ENCODE results near the gene USP25.

The USP25 gene

GRCh38 chr21:15815285-15815684 is 85.5 kb downstream of the USP25 start:
- DNase-seq (ENCODE audit: low read depth): no peak

- DNase-seq (ENCODE audit: low read depth): no peak
Measured at GRCh38 chr21:15820327-15820726, 90.5 kb downstream of the USP25 start.

DNA sequence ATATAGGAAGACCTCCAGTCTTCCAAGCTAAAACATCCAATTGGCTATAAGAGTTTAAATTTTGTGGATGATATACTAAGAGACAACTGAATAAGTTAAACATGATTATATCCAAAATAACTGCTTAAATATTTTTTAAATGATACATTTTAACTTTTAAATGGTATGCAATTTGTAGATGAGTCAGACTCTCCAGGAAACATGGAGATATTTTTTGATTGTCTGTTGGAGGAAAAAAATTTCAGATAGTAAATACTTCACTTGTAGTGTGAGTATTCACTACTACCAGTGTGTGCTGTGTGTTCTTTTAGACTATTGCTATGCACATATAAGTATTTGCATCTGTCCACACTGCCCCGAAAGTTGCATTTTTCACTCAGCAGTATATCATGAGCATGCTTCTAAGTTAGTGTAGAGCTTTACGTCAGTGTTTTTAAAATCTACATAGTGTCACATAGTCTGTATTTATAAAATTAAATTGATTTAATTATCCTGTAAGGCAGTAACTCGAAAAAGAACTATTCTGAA is 91.1 kb downstream of the USP25 start:
- DNase-seq (ENCODE audit: low read depth): peak; percentile 23

- DNase-seq (ENCODE audit: low read depth): no peak
Measured at GRCh38 chr21:15823486-15824150, 93.8 kb downstream of the USP25 start.

GRCh38 chr21:15825700-15826099 is 95.9 kb downstream of the USP25 start:
- DNase-seq (ENCODE audit: low read depth): no peak

- DNase-seq (ENCODE audit: low read depth): peak; percentile 58
Measured at GRCh38 chr21:15826147-15826780, 96.5 kb downstream of the USP25 start.

DNA sequence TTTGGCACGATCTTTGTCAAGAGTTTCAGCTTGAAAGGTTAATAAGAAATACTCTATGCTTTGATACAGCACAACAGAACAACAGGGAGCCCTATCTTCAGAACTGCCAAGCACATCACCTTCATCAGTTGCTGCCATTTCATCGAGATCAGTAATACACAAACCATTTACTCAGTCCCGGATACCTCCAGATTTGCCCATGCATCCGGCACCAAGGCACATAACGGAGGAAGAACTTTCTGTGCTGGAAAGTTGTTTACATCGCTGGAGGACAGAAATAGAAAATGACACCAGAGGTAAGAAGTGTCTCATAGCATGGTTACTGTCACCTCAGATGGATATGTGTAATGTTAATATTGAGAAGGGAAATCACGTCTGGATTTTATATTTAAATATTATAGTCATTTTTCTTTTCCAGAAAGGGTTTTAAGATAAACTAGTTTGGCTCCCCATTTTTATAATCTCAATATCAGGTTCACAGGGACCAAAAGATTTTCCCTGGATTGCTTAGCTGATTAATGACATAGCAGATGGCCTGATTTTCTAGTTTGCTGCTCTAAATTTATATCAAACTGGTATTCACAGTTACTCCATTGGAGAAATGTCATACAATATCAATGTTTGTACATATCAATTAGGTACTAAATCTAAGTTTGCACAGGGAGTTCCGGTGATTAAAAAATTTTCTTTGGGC is 97.3 kb downstream of the USP25 start:
- no peak for DNase-seq (ENCODE audit: low read depth)

GRCh38 chr21:15831497-15831896 is 101.7 kb downstream of the USP25 start:
- no peak for DNase-seq (ENCODE audit: low read depth)

- no peak for DNase-seq (ENCODE audit: low read depth)
Measured at GRCh38 chr21:15837645-15838044, 107.9 kb downstream of the USP25 start.

GRCh38 chr21:15839026-15839425 is 109.2 kb downstream of the USP25 start:
- DNase-seq (ENCODE audit: low read depth): peak; percentile 56

GRCh38 chr21:15839601-15840000 is 109.8 kb downstream of the USP25 start:
- peak; percentile 62 for DNase-seq (ENCODE audit: low read depth)

DNA sequence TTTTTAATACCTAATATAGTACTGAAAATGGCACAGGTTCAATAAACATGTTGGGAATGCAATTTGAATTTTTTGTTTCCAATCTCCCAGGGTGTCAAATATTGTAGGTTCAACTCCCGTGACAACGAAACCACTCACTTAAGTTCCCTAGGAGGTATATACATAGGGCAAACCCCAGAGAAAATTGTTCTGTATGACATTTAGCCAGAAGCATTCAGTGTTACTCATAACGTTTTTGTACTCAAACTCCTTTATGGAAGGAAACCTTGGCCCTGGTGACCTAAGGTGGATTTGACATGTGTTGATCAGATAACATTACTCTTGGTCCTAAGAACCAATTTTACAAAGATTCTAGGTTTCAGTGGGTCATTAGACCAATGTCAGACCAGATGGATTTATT is 110.6 kb downstream of the USP25 start:
- DNase-seq (ENCODE audit: low read depth): no peak

DNA sequence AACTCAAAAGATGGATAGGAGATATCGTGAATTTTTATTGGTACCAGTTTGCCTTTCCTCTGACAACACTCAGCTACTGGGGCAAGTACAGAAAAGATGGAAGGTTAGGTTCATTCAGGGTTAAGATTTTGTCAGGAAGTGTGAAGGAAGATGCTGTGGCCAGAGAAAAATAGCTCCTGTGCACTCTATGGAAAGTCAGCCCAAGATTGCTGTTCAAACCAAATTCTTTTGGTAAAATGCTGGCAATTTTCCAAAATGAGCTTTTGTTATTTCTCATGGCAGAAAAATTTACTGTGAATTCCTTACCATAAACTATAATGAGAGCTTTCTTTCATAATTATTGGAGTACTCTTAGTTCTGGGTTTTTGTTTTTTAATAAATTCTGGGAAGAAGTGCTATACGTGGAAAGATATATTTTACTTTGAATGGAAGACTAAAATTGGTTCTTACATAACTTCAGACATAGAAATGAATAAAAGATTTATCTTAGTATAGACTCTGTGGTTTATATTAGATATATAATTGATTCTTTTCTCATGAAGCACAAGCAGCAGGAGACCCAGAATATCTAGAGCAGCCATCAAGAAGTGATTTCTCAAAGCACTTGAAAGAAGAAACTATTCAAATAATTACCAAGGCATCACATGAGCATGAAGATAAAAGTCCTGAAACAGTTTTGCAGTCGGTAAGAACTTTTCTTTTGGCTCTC is 112.2 kb downstream of the USP25 start:
- DNase-seq (ENCODE audit: low read depth): peak; percentile 76

- no peak for DNase-seq (ENCODE audit: low read depth)
Measured at GRCh38 chr21:15842565-15842880, 112.7 kb downstream of the USP25 start.

GRCh38 chr21:15843766-15844165 is 114.0 kb downstream of the USP25 start:
- no peak for DNase-seq (ENCODE audit: low read depth)

DNA sequence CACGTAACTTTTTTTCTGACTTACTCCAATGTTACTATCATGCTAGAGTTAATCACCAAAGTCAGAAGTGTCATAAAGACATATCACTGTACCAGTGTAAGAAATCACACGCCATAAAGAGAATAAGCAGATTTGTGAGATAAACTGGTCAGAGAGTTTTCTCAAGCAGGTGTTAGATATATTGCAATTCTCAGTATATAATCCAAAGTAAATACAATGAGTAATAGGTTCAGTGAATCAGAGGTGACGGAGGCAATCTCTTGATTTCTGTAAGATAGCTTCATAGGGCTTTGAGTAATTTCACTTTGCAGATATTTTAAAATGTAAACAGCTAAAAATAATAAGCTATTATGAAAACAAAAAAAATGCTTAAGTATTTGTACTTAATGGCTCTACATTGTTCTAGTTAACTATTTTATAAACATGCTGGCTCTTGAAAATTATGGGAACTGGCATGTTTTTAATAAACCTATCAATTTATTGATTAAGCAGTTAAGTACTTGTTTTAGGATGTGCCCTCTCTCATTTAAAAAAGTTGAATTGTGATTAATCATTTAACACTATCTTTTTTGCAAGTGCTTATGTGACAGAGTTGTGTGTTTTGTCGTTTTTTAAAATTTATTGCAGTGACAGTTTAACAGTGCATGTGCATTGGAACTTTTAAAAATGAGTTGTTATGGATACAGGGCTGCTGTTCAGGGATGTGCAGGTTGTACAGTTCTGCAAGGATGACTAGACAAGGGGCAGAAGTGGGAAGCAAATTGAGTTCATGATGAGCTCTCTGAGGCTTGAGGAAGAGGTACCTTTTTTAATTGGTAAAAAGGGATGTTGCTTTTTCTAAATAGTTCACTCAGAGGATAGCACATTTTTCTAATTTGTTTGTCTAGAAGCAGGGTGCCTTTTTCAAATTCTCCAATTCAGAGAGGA is 119.1 kb downstream of the USP25 start:
- DNase-seq (ENCODE audit: low read depth): peak; percentile 77

DNA sequence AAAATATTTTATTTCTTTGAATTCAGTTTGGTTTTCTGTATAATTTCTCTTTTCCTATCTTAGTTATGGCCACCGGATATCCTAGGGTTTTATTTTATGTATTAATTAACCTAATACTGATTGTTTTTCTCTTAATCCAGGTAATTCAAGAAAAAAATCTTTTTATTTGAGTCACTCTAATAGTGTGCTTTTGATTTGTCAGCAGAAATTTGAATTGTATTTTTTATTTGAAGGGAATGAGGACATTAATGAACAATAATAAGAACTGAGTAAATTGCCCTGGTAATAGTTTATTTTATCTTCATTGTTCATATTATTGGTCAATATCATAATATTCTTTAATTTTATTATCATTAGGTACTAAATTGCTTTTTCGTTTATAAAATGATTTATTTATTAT is 120.1 kb downstream of the USP25 start:
- DNase-seq (ENCODE audit: low read depth): no peak

- peak; percentile 73 for DNase-seq (ENCODE audit: low read depth)
Measured at GRCh38 chr21:15850645-15851044, 120.9 kb downstream of the USP25 start.

DNA sequence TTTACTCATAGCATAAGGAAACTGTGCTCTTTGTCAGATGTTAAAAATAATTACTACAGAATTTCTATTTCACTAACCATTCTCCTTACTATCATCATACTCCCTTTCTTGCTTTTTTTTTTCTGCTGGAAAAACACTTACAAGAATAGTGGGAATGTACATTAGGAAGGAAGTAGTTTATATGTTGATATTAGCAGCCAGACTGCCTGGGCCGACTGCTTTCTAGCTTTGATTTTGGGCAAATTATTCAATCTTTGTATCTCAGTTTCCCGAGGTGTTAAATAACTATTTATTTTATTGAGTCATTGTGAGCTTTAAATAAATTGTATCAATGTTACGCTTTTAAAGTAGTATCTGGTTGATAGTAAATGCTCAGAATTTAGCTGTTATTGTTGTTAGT is 122.4 kb downstream of the USP25 start:
- DNase-seq (ENCODE audit: low read depth): no peak

DNA sequence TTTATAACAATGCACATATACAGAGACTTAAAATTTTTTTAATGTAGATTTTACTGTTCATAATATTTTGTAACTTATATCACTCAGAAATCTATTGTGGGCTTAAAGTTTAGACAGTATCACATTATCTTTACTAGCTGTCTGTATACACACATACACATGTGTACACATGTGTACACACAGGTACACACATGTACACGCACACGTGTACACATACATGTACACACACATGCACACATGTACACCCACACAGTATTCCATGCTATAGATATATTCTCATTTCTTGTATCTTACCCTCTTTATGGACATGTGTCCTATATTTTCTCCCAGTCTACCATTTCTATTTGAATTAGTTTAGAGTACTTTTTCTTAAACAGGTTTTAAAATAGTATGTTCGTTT is 123.3 kb downstream of the USP25 start:
- DNase-seq (ENCODE audit: low read depth): no peak

- DNase-seq (ENCODE audit: low read depth): no peak
Measured at GRCh38 chr21:15856813-15857212, 127.0 kb downstream of the USP25 start.

DNA sequence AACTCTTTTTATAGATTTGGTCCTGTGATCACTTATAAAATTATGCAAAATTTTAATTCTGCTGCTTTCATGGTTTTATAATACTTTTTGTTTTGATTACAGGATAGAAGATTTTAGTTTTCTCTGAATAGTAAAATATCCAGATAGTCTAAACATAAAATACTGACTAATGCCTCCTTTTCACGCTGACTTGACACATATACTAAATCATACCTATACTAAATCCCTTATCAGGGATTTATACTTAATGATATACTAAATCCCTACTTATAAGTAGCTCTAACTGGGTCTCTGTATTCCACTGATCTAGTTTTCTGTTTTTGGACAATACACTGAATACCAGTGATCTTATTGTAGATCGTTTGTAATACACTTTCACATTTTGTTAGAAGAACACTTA is 128.0 kb downstream of the USP25 start:
- DNase-seq (ENCODE audit: low read depth): no peak

Measured in ELR (cell line).